Neural progenitor cell (in vitro differentiated cells): ENCODE measurements around the gene ROMO1.

ENCODE experiments used
- CTCF ChIP-seq: fragments of 200-600 bp; sonication (generic); IDR thresholded peaks from 2 replicates; pipeline ENCODE4 v1.5.1; 2017; ENCODE audit warnings: antibody characterized with exemption, mild to moderate bottlenecking
- EZH2 ChIP-seq: fragments of 200-600 bp; sonication (generic); IDR thresholded peaks from 2 replicates; pipeline ENCODE4 v1.6.1; 2017; ENCODE audit warnings: antibody characterized with exemption, mild to moderate bottlenecking, moderate library complexity

GRCh38 chr20:35653893-35654292 is 45.3 kb upstream of the ROMO1 start:
- TF ChIP-seq CTCF (no peak), EZH2 (no peak)
